ENCODE results near the gene CNPY3.
"Not testable (repeated sequence)": the region's sequence is repeated elsewhere in the genome, so short reads cannot be mapped to it uniquely, and the experiment has no call there.

Gene CNPY3

DNA sequence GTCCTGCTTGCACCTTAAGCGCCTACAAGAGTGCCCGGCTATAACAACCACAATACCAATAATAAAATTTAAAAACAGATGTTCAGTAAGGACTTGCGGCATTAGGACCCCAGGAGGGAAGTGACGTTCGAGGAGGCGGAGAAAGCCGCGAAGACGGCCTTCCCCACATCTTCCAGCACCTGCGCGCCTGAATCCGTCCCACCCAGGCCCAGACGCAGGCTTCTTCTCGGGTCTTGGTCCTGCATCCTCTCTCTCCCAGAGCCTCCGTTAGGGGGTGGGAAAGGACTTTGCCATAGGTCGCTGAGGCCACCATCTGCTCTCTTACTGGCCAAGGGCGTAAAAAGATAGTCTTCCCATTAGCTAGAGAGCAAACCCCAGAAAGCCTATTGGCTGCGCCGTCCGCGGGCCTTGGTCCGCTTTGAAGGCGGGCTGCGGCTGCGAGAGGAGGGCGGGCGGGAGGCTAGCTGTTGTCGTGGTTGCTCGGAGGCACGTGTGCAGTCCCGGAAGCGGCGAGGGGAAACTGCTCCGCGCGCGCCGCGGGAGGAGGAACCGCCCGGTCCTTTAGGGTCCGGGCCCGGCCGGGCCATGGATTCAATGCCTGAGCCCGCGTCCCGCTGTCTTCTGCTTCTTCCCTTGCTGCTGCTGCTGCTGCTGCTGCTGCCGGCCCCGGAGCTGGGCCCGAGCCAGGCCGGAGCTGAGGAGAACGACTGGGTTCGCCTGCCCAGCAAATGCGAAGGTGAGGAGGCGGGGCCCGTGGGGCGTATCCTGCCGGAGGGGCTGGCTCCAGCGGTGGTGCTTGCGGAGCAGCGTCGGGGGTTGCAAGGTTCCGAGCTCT, at the start of gene CNPY3:
Gene CNPY3 (plus strand): TSS at position 495 of the 835 bp plus-strand sequence. CDS start 91 bp downstream, at position 586.
- Mint-ChIP-seq H3K4me3 (peak within 1 kb of the TSS; percentile 98), H3K4me1 (peaks cover 41% of the 10 kb centered on the region), H3K27me3 (no peaks in the 10 kb centered on the region), H3K27ac (peak within 1 kb of the TSS; percentile 100), H3K36me3 (peaks cover 35% of the 10 kb centered on the region), H3K9me3 (no peaks in the 10 kb centered on the region)
- CTCF ChIA-PET = interaction anchor here (0.8 to 2.0 kb wide), 6 partner anchors 23 to 214 kb away, joined by 3 to 12 read pairs (median 4); no protein-coding TSS in a partner anchor
- peak; percentile 98 for DNase-seq

DNA sequence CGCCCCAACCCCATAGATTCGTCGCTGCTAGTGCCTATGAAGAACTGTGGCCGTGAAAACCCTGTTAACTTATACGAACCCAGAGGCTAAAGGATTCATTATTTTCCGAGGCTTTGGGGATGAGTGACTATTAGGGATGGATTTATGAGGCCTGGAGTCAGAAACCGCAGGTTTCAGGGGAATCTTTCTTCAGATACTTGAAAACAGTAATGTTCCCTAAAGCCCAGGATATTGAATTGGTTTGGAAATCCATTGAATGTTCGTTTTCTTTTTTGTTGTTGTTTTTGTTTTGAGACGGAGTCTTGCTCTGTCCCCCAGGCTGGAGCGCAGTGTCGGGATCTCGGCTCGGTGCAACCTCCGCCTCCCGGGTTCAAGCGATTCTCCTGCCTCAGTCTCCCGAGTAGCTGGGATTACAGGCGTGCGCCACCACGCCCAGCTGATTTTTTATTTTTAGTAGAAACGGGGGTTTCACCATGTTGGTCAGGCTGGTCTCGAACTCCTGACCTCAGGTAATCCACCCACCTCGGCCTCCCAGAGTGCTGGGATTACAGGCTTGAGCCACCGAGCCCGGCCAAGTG, 49.0 kb upstream of the CNPY3 start:
- not testable (repeated sequence) for H3K27me3 Mint-ChIP-seq, DNase-seq, H3K9me3 Mint-ChIP-seq
- Mint-ChIP-seq H3K27ac (peak overlapping the region; percentile 95), H3K4me1 (peaks cover 42% of the 10 kb centered on the region), H3K36me3 (peaks cover 21% of the 10 kb centered on the region), H3K4me3 (peak overlapping the region; percentile 90)
- CTCF ChIA-PET = interaction anchor here (1.1 to 5.2 kb wide), 7 partner anchors 10 to 333 kb away, joined by 3 to 38 read pairs (median 4); partner anchors contain the start of gene TBCC

DNA sequence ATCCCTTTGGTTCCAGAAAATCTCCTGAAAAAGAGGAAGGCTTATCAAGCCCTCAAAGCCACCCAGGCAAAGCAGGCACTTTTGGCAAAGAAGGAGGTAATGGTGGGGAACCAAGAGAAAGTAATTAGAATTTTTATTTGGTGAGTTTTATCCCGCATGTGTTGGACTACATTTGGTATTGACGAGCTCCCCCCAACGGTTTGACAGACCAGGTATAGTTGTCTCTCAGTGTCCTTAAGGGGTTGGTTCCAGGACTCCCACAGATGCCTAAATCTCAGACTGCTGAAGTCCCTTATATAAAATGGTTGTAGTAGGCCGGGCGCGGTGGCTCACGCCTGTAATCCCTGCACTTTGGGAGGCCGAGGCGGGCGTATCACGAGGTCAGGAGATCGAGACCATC, 48.4 kb upstream of the CNPY3 start:
- Mint-ChIP-seq H3K4me3 (peak overlapping the region; percentile 90), H3K4me1 (peaks cover 42% of the 10 kb centered on the region), H3K36me3 (peaks cover 24% of the 10 kb centered on the region), H3K27ac (peak overlapping the region; percentile 95)
- not testable (repeated sequence) for H3K9me3 Mint-ChIP-seq, H3K27me3 Mint-ChIP-seq, DNase-seq
- CTCF ChIA-PET = interaction anchor here (2.6 to 5.2 kb wide), 2 partner anchors 9 to 218 kb away, joined by 6 to 38 read pairs; a partner anchor contains a TSS

DNA sequence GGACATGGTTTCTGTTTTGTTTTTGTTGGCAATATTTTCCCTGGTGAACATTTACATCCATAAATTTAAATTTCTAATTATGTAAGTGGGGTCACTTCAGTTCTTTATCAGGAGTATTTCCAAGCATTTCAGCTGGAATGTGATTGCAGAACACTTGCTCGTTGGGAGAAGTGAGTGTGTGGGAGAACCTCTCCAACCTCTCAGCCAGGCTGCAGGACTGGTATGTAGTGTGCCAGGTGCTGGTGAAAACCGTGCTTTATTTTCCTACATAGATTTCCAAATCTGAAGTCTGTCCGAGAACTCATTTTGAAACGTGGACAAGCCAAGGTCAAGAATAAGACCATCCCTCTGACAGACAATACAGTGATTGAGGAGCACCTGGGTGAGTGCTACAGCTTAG, 43.6 kb upstream of the CNPY3 start:
- no peak overlapping the region for H3K27ac Mint-ChIP-seq
- CTCF ChIA-PET = interaction anchor here (1.1 kb wide), 1 partner anchor 159 kb away, joined by 3 read pairs; no protein-coding TSS in a partner anchor
- H3K4me1 Mint-ChIP-seq = peaks cover 39% of the 10 kb centered on the region
- H3K27me3 Mint-ChIP-seq = no peaks in the 10 kb centered on the region
- H3K4me3 Mint-ChIP-seq = no peak overlapping the region
- H3K9me3 Mint-ChIP-seq = no peaks in the 10 kb centered on the region
- peaks cover 39% of the 10 kb centered on the region for H3K36me3 Mint-ChIP-seq
- DNase-seq = no peak

DNA sequence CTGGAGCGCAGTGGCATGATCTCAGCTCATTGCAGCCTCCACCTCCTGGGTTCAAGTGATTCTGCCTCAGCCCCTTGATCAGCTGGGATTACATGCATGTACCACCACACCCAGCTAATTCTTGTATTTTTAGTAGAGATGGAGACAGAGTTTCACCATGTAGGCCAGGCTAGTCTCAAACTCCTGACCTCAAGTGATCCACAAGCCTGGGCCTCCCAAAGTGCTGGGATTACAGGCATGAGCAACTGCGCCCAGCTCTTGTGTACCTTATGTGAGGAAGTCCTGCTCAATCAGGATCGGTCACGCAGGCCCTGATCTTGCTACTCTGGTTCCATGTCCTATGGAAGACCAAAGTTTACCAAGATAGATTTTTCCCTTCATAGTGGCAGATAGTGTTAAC, 41.1 kb upstream of the CNPY3 start:
- CTCF ChIA-PET, DNase-seq, H3K9me3 Mint-ChIP-seq, H3K27me3 Mint-ChIP-seq, H3K4me3 Mint-ChIP-seq: not testable (repeated sequence)
- peaks cover 37% of the 10 kb centered on the region for H3K4me1 Mint-ChIP-seq
- peaks cover 35% of the 10 kb centered on the region for H3K36me3 Mint-ChIP-seq
- peak overlapping the region; percentile 39 for H3K27ac Mint-ChIP-seq

DNA sequence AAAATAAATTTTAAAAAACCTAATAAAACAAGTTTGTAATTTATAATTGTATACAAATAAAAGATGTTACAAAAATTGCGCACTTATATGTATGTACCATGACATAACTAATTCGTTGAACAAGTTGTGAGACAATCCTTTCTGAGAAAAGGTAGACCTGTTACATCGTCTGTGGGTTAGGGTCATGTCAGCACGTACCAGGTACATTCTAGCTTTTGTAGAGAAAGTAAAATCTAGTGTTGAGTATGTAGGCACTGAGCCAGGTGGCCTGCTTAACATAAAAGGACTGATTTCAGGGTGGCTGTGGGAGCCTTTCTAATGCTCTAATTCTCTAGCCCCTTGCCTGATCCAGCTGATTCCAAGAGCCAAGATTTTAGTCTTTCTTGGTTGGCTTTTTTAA, 39.5 kb upstream of the CNPY3 start:
- CTCF ChIA-PET = interaction anchor here (1.3 to 1.6 kb wide), 2 partner anchors 10 to 163 kb away, joined by 5 to 6 read pairs; partner anchors contain the start of gene RPL7L1
- no peak for DNase-seq

DNA sequence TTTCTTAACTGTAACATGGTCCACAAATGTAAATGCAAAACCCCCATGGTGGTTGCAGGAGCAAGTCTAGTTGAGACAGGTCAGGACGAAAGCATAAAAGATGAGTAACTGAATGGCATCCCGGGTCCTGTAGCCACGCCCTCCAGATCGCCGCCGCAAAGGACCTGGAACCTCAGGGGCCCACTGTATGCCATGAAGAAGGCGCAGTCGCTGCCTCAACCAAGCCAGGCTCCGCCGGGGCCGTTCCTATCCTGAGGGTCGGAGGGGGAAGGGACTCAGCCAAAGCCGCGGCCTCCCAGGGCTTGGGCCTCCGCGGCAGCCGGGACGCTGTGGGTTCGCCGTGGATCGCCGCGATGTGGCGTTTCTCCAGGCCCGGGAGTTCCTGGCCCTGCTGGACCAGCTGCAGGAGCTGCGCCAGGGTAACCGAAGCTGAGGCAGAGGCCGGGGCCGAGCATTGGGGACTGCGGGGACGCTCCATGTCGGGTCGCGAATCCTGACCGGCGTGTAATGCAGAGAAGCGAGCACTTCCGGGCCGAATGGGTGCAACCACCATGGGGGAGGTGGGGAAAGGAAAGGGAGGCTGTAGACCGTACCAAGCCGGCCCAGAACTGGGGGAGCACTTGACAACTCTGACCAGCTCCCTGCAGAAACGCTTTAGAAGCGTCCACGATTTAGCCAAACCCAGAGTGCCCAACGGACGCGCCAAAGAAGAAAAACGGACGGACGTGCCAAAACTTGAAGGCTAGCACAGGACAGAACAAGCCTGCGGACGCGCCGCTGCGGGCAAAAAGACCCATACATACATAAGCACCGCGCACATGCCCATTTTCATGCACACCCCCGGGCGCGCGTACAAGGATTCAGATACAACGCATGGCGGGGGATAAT, 38.7 kb upstream of the CNPY3 start:
- Mint-ChIP-seq H3K27me3 (no peaks in the 10 kb centered on the region), H3K9me3 (no peaks in the 10 kb centered on the region), H3K4me1 (peaks cover 30% of the 10 kb centered on the region), H3K4me3 (peak overlapping the region; percentile 89), H3K27ac (peak overlapping the region; percentile 90), H3K36me3 (peaks cover 22% of the 10 kb centered on the region)
- CTCF ChIA-PET = interaction anchor here (1.0 to 1.6 kb wide), 4 partner anchors 9 to 197 kb away, joined by 3 to 6 read pairs (median 4); partner anchors contain the start of gene RPL7L1
- DNase-seq = peak; percentile 95

More for the DNA sequence above, 39.5 kb upstream of the CNPY3 start:
- peaks cover 30% of the 10 kb centered on the region for H3K4me1 Mint-ChIP-seq
- H3K27ac Mint-ChIP-seq = peak overlapping the region; percentile 90
- H3K9me3 Mint-ChIP-seq = no peaks in the 10 kb centered on the region
- peak overlapping the region; percentile 89 for H3K4me3 Mint-ChIP-seq
- H3K36me3 Mint-ChIP-seq = peaks cover 24% of the 10 kb centered on the region
- H3K27me3 Mint-ChIP-seq = no peaks in the 10 kb centered on the region

DNA sequence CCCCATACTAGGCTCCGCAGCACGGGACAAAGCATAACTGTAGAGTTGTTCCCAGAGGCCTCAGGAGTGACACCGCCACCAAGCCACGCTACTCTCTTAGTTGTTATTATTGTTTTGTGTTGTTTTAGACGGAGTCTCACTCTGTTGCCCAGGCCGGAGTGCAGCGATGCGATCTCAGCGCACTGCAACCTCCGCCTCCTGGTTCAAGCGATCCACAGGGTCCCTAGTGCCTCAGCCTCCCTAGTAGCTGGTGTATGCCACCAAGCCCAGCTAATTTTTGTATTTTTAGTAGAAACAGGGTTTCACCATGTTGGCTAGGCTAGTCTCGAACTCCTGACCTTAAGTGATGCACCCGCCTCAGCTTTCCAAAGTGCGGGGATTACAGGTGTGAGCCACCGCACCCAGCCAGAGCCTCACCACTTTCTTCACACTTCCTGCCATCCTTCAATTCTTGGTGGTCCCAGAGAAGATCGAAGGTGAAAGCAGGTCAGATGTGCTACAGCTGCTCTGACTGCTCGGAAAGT, 38.0 kb upstream of the CNPY3 start:
- H3K4me1 Mint-ChIP-seq = peaks cover 28% of the 10 kb centered on the region
- CTCF ChIA-PET = interaction anchor here (0.6 to 1.6 kb wide), 7 partner anchors 9 to 198 kb away, joined by 3 to 5 read pairs (median 3); partner anchors contain the start of gene RPL7L1
- H3K4me3 Mint-ChIP-seq = peak overlapping the region; percentile 89
- peaks cover 15% of the 10 kb centered on the region for H3K36me3 Mint-ChIP-seq
- peak overlapping the region; percentile 90 for H3K27ac Mint-ChIP-seq
- no peaks in the 10 kb centered on the region for H3K27me3 Mint-ChIP-seq
- no peaks in the 10 kb centered on the region for H3K9me3 Mint-ChIP-seq
- DNase-seq = no peak

DNA sequence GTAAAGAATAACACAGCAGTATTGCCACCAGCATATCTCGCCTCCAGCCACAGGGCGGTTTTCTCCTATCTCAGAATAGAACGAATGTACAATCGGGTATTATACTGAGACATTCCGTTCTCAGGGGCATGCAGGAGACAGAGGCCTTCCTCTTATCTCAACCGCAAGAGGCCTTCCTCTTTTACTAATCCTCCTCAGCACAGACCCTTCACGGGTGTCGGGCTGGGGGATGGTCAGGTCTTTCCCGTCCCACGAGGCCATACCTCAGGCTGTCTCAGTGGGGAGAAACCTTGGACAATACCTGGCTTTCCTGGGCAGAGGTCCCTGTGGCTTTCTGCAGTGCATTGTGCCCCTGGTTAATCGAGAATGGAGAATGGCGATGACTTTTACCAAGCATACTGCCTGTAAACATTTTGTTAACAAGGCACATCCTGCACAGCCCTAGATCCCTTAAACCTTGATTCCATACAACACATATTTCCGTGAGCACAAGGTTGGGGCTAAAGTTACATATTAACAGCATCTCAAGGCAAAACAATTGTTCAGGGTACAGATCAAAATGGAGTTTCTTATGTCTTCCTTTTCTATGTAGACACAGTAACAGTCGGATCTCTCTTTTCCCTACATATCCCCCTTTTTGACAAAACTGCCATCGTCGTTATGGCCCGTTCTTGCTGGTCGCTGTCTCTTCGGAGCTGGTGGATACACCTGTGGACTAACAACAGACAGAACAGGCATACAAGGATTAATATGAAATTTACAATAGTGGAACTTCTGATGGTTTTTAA, 35.0 kb upstream of the CNPY3 start:
- DNase-seq, H3K9me3 Mint-ChIP-seq, H3K4me3 Mint-ChIP-seq, H3K27me3 Mint-ChIP-seq, H3K36me3 Mint-ChIP-seq, H3K27ac Mint-ChIP-seq: not testable (repeated sequence)
- H3K4me1 Mint-ChIP-seq = peaks cover 23% of the 10 kb centered on the region
- CTCF ChIA-PET = interaction anchor here (0.7 kb wide), 1 partner anchor 7 kb away, joined by 3 read pairs; no protein-coding TSS in a partner anchor

DNA sequence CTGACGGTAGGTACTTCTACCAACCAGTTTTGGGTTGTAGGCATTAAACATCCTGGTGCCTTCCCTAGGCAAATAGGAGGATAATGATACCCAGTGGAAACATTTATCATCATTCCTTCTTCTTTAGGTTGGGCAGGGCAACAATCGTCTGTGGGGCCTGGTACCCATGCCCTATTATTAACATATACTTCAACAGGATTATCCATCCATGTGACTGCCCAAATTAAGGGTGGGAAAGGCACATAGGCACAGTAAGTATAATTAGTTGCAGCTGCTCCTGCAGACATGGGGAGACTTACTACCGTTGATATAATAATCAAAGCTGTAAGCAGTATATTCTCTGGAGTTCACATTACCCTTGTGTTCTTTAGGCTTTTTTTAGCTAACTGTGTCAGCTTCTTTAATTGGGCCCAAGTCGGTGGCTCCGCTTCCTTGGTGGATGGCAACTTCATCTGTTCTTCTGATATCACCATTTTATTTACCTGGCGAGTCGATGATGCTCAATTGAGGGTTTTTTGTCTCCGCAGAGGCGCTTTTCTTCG, 33.0 kb upstream of the CNPY3 start:
- Mint-ChIP-seq H3K36me3 (no peaks in the 10 kb centered on the region), H3K27ac (no peak overlapping the region), H3K4me1 (peaks cover 8% of the 10 kb centered on the region), H3K27me3 (peaks cover 3% of the 10 kb centered on the region), H3K9me3 (no peaks in the 10 kb centered on the region), H3K4me3 (no peak overlapping the region)
- CTCF ChIA-PET = interaction anchor here (1.0 to 1.1 kb wide), 2 partner anchors 235 to 247 kb away, joined by 3 to 7 read pairs; no protein-coding TSS in a partner anchor
- DNase-seq = no peak

DNA sequence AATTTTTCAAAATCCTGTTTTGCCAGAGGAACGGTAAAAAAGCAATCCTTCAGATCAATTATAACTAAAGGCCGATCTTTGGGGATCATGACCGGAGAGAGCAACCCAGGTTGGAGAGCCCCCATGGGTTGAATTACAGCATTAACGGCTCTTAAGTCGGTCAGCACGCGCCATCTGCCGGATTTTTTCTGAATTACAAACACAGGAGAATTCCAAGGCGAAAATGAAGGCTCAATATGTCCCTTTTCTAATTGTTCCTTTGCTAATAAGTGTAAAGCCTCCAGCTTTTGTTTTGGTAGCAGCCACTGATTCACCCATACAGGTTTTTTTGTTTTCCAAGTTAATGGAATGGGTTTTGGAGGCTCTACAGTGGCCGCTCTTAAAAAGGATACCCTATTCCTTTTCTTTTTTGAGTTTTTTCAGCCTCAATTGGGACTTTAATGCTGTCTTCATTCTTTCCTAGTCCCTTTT, 30.4 kb upstream of the CNPY3 start:
- no peak overlapping the region for H3K27ac Mint-ChIP-seq
- H3K9me3 Mint-ChIP-seq = no peaks in the 10 kb centered on the region
- no peaks in the 10 kb centered on the region for H3K36me3 Mint-ChIP-seq
- peaks cover 3% of the 10 kb centered on the region for H3K27me3 Mint-ChIP-seq
- peak; percentile 79 for DNase-seq
- no peak overlapping the region for H3K4me3 Mint-ChIP-seq
- CTCF ChIA-PET = interaction anchor here (1.0 to 4.3 kb wide), 3 partner anchors 18 to 244 kb away, joined by 3 to 28 read pairs (median 6); no protein-coding TSS in a partner anchor
- H3K4me1 Mint-ChIP-seq = peaks cover 17% of the 10 kb centered on the region

DNA sequence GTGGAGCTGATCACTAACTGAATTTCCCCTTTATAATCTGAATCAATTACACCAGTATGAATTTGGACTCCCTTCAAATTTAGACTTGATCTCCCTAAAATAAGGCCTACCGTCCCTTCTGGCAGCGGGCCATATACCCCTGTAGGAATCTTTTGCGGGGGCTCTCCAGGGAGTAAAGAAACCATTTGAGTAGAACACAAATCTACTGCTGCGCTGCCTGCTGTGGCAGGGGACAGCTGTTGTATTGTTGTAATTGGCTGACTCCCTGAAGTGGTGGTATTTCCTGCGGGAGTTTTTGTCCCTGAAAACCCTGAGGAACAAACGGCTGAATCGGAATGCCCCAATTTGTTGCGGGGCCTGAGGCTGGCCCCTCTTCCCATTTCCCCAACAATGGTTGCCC, 29.4 kb upstream of the CNPY3 start:
- H3K27ac Mint-ChIP-seq = no peak overlapping the region
- no peak for DNase-seq
- H3K27me3 Mint-ChIP-seq = peaks cover 3% of the 10 kb centered on the region
- no peak overlapping the region for H3K4me3 Mint-ChIP-seq
- CTCF ChIA-PET = interaction anchor here (0.8 to 4.3 kb wide), 6 partner anchors 9 to 246 kb away, joined by 3 to 28 read pairs (median 3); partner anchors contain the start of gene CNPY3
- H3K36me3 Mint-ChIP-seq = no peaks in the 10 kb centered on the region
- H3K4me1 Mint-ChIP-seq = peaks cover 17% of the 10 kb centered on the region
- H3K9me3 Mint-ChIP-seq = no peaks in the 10 kb centered on the region

Data from activated naive CD4-positive, alpha-beta T cell treated with anti-CD3 and anti-CD28 coated beads, Interleukin-2, amount 10 ng/mL, durations not matched to agents 7 days and 5 days (primary cell).